Duodenal mucosa (tissue), 2 donors: ENCODE results near the gene PLCE1.

Experiments used
- H3K27ac ChIP-seq: one replicate; pipeline ENCODE4 v1.7.0; 2013; ENCODE audit warnings: low read depth, low read length
- H3K27me3 ChIP-seq, 2 donors: one replicate each; pipeline ENCODE4 v1.7.0; 2013; ENCODE audit warnings: low read length in 2 of 2, control low read depth in 1 of 2; ENCODE audit not compliant: insufficient read depth in 2 of 2, control insufficient read depth in 1 of 2
- H3K36me3 ChIP-seq, 2 donors: one replicate each; pipeline ENCODE4 v1.7.0; 2013; ENCODE audit warnings: low read length in 2 of 2, control low read depth in 1 of 2; ENCODE audit not compliant: insufficient read depth in 2 of 2, control insufficient read depth in 1 of 2
- H3K4me1 ChIP-seq, 2 donors: one replicate each; pipeline ENCODE4 v1.7.0; 2013; ENCODE audit warnings: low read length in 2 of 2, control low read depth in 1 of 2; ENCODE audit not compliant: insufficient read depth in 2 of 2, control insufficient read depth in 1 of 2
- H3K4me3 ChIP-seq, 2 donors: one replicate each; pipeline ENCODE4 v1.7.0; 2013; ENCODE audit warnings: low read length in 2 of 2, low read depth in 1 of 2
- H3K9ac ChIP-seq, 2 donors: one replicate each; pipeline ENCODE4 v1.7.0; 2013; ENCODE audit warnings: low read length in 2 of 2, low read depth in 1 of 2
- H3K9me3 ChIP-seq, 2 donors: one replicate each; pipeline ENCODE4 v1.7.0; 2013; ENCODE audit warnings: low read length in 2 of 2, control low read depth in 1 of 2; ENCODE audit not compliant: control insufficient read depth in 1 of 2

Gene PLCE1

DNA sequence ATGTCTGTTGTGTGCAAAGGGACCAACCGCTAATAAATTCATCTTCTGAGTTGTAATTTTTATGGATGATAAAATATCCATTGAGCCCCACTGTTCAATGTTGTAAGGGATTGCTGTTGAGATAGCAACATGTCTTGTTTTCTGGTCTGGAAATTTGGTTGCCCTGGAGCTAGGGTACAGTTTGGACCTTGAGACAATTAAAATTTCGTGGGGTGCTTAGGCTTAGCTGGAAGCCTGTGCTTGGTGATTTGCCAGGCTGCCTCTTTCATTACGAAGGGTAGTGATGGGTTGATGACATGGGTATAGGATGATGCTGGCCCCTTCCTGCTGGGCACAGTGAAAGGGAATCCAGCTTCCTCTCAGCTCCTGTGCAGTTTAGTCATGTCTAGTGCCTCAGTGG is 43.6 kb downstream of the PLCE1 start:
- Histone ChIP-seq H3K27me3 (no peaks in the 10 kb centered on the region), H3K4me3 (no peak overlapping the region), H3K27ac (no peak overlapping the region), H3K9me3 (no peaks in the 10 kb centered on the region), H3K36me3 (no peaks in the 10 kb centered on the region), H3K9ac (no peak overlapping the region), H3K4me1 (peaks cover 0 to 7% of the 10 kb centered on the region in 2 donors)

DNA sequence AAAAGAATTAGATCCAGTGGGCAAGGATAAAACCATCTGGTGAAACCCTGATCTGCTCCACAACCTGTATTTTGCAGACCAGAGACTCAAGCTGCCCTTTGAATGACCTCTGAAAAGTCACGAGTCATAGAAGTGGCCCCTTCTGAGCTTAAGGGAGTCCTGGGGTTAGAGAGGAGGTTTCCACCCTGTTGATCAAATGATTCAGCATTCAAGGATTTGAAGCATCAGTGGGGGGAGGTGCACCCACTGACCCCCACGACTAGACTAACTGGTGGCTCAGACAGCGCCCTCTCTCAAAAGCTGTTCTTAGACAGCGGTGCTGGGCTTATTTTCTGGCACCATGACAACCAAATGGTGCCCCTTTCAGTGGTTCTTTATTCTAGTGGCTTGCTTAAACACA is 44.3 kb downstream of the PLCE1 start:
- Histone ChIP-seq H3K27me3 (no peaks in the 10 kb centered on the region), H3K36me3 (no peaks in the 10 kb centered on the region), H3K9me3 (no peaks in the 10 kb centered on the region)

DNA sequence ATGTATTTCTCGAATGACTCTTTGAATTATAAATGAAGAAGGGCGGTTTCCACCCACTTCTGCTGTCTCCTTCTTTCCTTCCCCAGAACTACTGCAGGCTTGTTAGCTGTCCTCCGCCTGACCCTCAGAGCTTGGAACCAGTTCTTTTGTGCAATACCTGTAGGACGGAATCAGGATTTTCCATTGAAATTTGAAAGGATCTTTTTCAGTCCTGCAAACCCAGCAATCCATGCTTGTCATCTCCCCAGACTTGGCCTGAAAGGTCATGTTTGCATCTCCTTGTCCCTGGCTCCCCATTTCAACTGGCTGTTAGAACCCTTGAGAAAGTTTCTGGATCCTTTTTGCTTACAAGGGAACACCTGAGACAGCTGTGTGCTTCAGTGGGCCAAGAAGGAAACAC is 47.5 kb downstream of the PLCE1 start:
- peaks cover 0 to 13% of the 10 kb centered on the region in 2 donors for H3K4me1 ChIP-seq
- H3K27me3 ChIP-seq = no peaks in the 10 kb centered on the region
- H3K36me3 ChIP-seq = no peaks in the 10 kb centered on the region
- H3K9me3 ChIP-seq = no peaks in the 10 kb centered on the region
- no peak overlapping the region for H3K27ac ChIP-seq
- H3K4me3 ChIP-seq = no peak overlapping the region
- no peak overlapping the region for H3K9ac ChIP-seq

More for the DNA sequence above, 44.3 kb downstream of the PLCE1 start:
- no peak overlapping the region for H3K27ac ChIP-seq
- no peak overlapping the region for H3K4me3 ChIP-seq
- H3K4me1 ChIP-seq = peaks cover 0 to 13% of the 10 kb centered on the region in 2 donors
- no peak overlapping the region for H3K9ac ChIP-seq

DNA sequence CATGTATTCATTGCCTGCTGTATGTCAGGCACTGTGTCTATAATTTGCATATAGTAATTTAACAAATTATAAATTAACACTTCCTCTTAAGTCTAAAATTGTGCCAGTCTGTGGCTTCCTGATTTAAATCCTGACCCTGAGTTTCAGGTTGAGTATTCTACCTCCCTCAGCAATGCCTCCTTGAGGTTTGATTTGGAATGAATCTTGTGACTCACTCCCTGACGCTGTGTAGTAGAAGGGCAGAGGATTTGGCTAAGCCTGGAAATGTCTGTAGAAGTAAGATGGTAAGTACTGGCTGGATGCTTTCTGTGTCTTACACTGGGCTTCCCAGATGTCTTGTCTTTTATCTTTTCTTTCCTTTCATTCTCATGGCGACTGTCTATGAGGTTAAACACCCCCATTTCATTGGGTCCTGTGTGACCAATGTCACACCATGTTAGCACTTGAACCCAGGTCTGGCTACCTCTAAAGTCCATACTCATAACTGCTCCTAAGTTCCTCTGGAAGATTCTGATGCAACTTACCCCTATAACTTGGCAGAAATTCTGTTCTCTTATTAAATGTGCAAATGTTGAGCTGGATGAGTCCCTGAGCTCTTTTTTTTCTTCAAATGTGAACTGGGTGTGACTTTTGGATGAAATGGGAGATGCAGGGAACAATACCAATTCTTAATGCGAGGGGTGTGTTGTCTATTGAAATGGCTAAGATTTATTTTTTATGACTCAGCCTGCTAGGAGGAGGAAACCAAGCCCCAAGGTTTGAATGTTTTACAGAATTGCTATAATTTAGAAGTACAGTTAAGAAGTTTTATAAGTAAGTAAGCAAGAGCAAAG is 48.5 kb downstream of the PLCE1 start:
- Histone ChIP-seq H3K27me3 (no peaks in the 10 kb centered on the region), H3K9ac (no peak overlapping the region), H3K27ac (no peak overlapping the region), H3K36me3 (no peaks in the 10 kb centered on the region), H3K4me1 (peaks cover 0 to 13% of the 10 kb centered on the region in 2 donors), H3K9me3 (no peaks in the 10 kb centered on the region), H3K4me3 (no peak overlapping the region)

DNA sequence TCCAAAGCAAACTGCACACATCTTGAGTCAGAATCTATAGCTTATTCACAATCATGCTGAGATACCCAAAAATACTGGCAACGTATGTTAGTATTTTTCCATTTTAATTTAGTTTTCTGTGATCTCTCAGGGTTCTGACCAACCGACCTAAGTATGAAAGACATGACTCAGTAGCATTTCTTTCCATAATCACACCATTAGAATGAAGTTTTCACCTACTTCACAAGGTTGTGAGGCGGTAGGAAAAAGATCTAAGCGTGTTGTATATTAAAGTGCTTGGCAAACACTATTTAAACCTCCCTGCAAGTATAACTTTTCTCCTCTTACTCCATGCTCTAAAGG is 49.1 kb downstream of the PLCE1 start:
- Histone ChIP-seq H3K36me3 (no peaks in the 10 kb centered on the region), H3K27me3 (no peaks in the 10 kb centered on the region), H3K9ac (no peak overlapping the region), H3K4me3 (no peak overlapping the region), H3K9me3 (no peaks in the 10 kb centered on the region), H3K27ac (no peak overlapping the region), H3K4me1 (peaks cover 0 to 13% of the 10 kb centered on the region in 2 donors)
